ENCODE data around the gene MAOA.

Gene MAOA

GRCh38 chrX:43631841-43632240, 24.3 kb upstream of the MAOA start:
- no peaks in the 10 kb centered on the region for H3K9me3 ChIP-seq (ENCODE audit: control insufficient read depth, insufficient read depth, low read depth, low read length)
- TF ChIP-seq ZNF585B (tag by site-specific recombination; IDR thresholded peaks at IDR 0.05) (no peak), WT1 (tag by site-specific recombination; IDR thresholded peaks at IDR 0.05) (no peak), ZNF501 (tag by site-specific recombination; IDR thresholded peaks at IDR 0.05) (no peak), ZFHX2 (tag by site-specific recombination; conservative IDR thresholded peaks at IDR 0.05) (no peak), ZNF114 (tag by site-specific recombination; IDR thresholded peaks at IDR 0.05) (no peak), ZNF302 (tag by site-specific recombination; IDR thresholded peaks at IDR 0.05; ENCODE audit: low read depth) (no peak), ZNF155 (tag by site-specific recombination; IDR thresholded peaks at IDR 0.05) (no peak), SP3 (tag by site-specific recombination; IDR thresholded peaks at IDR 0.05) (no peak), ZNF138 (tag by site-specific recombination; IDR thresholded peaks at IDR 0.05; ENCODE audit: borderline replicate concordance) (no peak), KLF9 (tag by site-specific recombination; IDR thresholded peaks at IDR 0.05; ENCODE audit: low read depth) (no peak), ZNF658 (tag by site-specific recombination; IDR thresholded peaks at IDR 0.05) (no peak)
- TF ChIP-seq, protein P1, sequence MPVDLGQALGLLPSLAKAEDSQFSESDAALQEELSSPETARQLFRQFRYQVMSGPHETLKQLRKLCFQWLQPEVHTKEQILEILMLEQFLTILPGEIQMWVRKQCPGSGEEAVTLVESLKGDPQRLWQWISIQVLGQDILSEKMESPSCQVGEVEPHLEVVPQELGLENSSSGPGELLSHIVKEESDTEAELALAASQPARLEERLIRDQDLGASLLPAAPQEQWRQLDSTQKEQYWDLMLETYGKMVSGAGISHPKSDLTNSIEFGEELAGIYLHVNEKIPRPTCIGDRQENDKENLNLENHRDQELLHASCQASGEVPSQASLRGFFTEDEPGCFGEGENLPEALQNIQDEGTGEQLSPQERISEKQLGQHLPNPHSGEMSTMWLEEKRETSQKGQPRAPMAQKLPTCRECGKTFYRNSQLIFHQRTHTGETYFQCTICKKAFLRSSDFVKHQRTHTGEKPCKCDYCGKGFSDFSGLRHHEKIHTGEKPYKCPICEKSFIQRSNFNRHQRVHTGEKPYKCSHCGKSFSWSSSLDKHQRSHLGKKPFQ (tag by site-specific recombination; IDR thresholded peaks at IDR 0.05), result no peak

DNA sequence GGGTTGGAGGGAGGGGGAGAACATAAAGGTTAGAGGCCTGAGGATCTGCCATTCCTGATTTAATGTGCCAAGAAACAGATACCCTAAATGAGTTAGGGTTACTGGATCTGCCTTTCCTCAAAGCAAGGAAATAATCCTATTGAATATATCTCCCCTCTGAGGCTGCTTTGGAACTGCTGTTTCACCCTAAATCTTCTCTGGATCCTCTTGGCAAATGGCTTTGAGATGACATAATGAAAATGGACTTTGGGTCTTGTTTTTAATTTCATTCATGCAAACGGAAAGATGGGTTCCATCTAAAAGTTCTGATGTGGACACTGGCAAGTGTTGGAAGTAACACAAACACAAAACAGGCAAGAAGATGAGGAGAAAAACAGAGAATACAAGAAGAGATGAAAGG, 23.0 kb upstream of the MAOA start:
- CTCF ChIA-PET, result no interaction called here
- no peak for TF ChIP-seq ZNF501 (tag by site-specific recombination; IDR thresholded peaks at IDR 0.05)
- TF ChIP-seq MZF1 (tag by site-specific recombination; IDR thresholded peaks at IDR 0.05; ENCODE audit: borderline replicate concordance), result no peak
- TF ChIP-seq SCRT1 (tag by site-specific recombination; IDR thresholded peaks at IDR 0.05; ENCODE audit: borderline replicate concordance), result no peak
- TF ChIP-seq ZNF324 (tag by site-specific recombination; IDR thresholded peaks at IDR 0.05), result no peak
- TF ChIP-seq WT1 (tag by site-specific recombination; IDR thresholded peaks at IDR 0.05), result no peak
- no peak for TF ChIP-seq ZNF624 (tag by site-specific recombination; IDR thresholded peaks at IDR 0.05)
- TF ChIP-seq BCL6B (tag by site-specific recombination; IDR thresholded peaks at IDR 0.05), result no peak
- Histone ChIP-seq H3K9me3 (ENCODE audit: control insufficient read depth, insufficient read depth, low read depth, low read length) (no peaks in the 10 kb centered on the region), H3K27ac (ENCODE audit: extremely low read depth, low read depth, low read length) (no peak overlapping the region), H3K4me1 (ENCODE audit: control insufficient read depth, insufficient read depth, low read length) (no peaks in the 10 kb centered on the region), H3K36me3 (ENCODE audit: control insufficient read depth in 2 of 2, insufficient read depth in 1 of 2, low read length in 2 of 2) (no peaks in the 10 kb centered on the region), H3K4me3 (ENCODE audit: low read depth, low read length) (no peak overlapping the region)
- POLR2A ChIA-PET, result no interaction called here

More at GRCh38 chrX:43631841-43632240, 24.3 kb upstream of the MAOA start:
- Histone ChIP-seq H3K4me1 (ENCODE audit: control insufficient read depth, insufficient read depth, low read length) (no peaks in the 10 kb centered on the region), H3K27ac (ENCODE audit: extremely low read depth, low read depth, low read length) (no peak overlapping the region), H3K36me3 (ENCODE audit: control insufficient read depth in 2 of 2, insufficient read depth in 1 of 2, low read length in 2 of 2) (no peaks in the 10 kb centered on the region), H3K4me3 (ENCODE audit: low read depth, low read length) (no peak overlapping the region)
- CTCF ChIA-PET, result interaction anchor here (0.6 kb wide), 1 partner anchor 1660 kb away, joined by 3 read pairs; no protein-coding TSS in a partner anchor
- POLR2A ChIA-PET, result no interaction called here

- Histone ChIP-seq H3K4me1 (ENCODE audit: control insufficient read depth, insufficient read depth, low read length) (no peaks in the 10 kb centered on the region), H3K27ac (ENCODE audit: extremely low read depth, low read depth, low read length) (no peak overlapping the region), H3K4me3 (ENCODE audit: low read depth, low read length) (no peak overlapping the region), H3K36me3 (ENCODE audit: control insufficient read depth in 2 of 2, insufficient read depth in 1 of 2, low read length in 2 of 2) (no peaks in the 10 kb centered on the region), H3K9me3 (ENCODE audit: control insufficient read depth, insufficient read depth, low read depth, low read length) (no peaks in the 10 kb centered on the region)
- ChIA-PET CTCF (interaction anchor here (0.6 kb wide), 1 partner anchor 735 kb away, joined by 3 read pairs; no protein-coding TSS in a partner anchor), POLR2A (no interaction called here)
- no peak for TF ChIP-seq ZNF626 (tag by site-specific recombination; IDR thresholded peaks at IDR 0.05)
These were observed 22.3 kb upstream of the MAOA start for GRCh38 chrX:43633757-43634156.
